GM19455 (cell line): ENCODE data around the gene PTPRN2.
"Not testable (repeated sequence)": the region's sequence is repeated elsewhere in the genome, so short reads cannot be mapped to it uniquely, and the experiment has no call there.

Experiments used
- ATAC-seq: cut with Tn5 transposase; IDR thresholded peaks from one replicate; pipeline ENCODE4 v1.9.1; 2021; ENCODE audit not compliant: unreplicated experiment

PTPRN2 gene

GRCh38 chr7:158535079-158535478 is 52.5 kb downstream of the PTPRN2 start:
- no peak for ATAC-seq

GRCh38 chr7:158534598-158534997 is 53.0 kb downstream of the PTPRN2 start:
- no peak for ATAC-seq

- not testable (repeated sequence) for ATAC-seq
Measured at GRCh38 chr7:158534134-158534515, 53.5 kb downstream of the PTPRN2 start.

- ATAC-seq = no peak
Measured at GRCh38 chr7:158533386-158534133, 54.1 kb downstream of the PTPRN2 start.

GRCh38 chr7:158532093-158532627 is 55.5 kb downstream of the PTPRN2 start:
- ATAC-seq = no peak

GRCh38 chr7:158531661-158532060 is 56.0 kb downstream of the PTPRN2 start:
- ATAC-seq = no peak

- ATAC-seq = no peak
Measured at GRCh38 chr7:158530800-158531609, 56.6 kb downstream of the PTPRN2 start.

- ATAC-seq = no peak
Measured at GRCh38 chr7:158529181-158530096, 58.2 kb downstream of the PTPRN2 start.

GRCh38 chr7:158527915-158528502 is 59.6 kb downstream of the PTPRN2 start:
- no peak for ATAC-seq

- ATAC-seq = no peak
Measured at GRCh38 chr7:158527495-158527894, 60.1 kb downstream of the PTPRN2 start.

- no peak for ATAC-seq
Measured at GRCh38 chr7:158527038-158527437, 60.6 kb downstream of the PTPRN2 start.

GRCh38 chr7:158526531-158526930 is 61.1 kb downstream of the PTPRN2 start:
- ATAC-seq = no peak

- ATAC-seq = no peak
Measured at GRCh38 chr7:158525648-158526484, 61.8 kb downstream of the PTPRN2 start.

- no peak for ATAC-seq
Measured at GRCh38 chr7:158524749-158525635, 62.6 kb downstream of the PTPRN2 start.

- not testable (repeated sequence) for ATAC-seq
Measured at GRCh38 chr7:158524286-158524685, 63.3 kb downstream of the PTPRN2 start.

- ATAC-seq = not testable (repeated sequence)
Measured at GRCh38 chr7:158523877-158524276, 63.7 kb downstream of the PTPRN2 start.

- ATAC-seq = not testable (repeated sequence)
Measured at GRCh38 chr7:158523165-158523856, 64.3 kb downstream of the PTPRN2 start.

GRCh38 chr7:158521795-158522194 is 65.8 kb downstream of the PTPRN2 start:
- not testable (repeated sequence) for ATAC-seq
